Right kidney (tissue), 1 donor: ENCODE data around the gene ERVK3-1.
A peak's percentile ranks its signal among the peaks of the same experiment; 100 is the strongest.
"Not testable (repeated sequence)": the region's sequence is repeated elsewhere in the genome, so short reads cannot be mapped to it uniquely, and the experiment has no call there.

ENCODE experiments used
- DNase-seq: peaks from one replicate; pipeline ENCODE4 v3.0.0-alpha.2; 2016

The ERVK3-1 gene

GRCh38 chr19:58300620-58301019, 4.6 kb upstream of the ERVK3-1 start:
- no peak for DNase-seq

GRCh38 chr19:58304255-58304654, 922 bp upstream of the ERVK3-1 start:
- DNase-seq = no peak

GRCh38 chr19:58304748-58305064, 471 bp upstream of the ERVK3-1 start:
- DNase-seq = no peak

DNA sequence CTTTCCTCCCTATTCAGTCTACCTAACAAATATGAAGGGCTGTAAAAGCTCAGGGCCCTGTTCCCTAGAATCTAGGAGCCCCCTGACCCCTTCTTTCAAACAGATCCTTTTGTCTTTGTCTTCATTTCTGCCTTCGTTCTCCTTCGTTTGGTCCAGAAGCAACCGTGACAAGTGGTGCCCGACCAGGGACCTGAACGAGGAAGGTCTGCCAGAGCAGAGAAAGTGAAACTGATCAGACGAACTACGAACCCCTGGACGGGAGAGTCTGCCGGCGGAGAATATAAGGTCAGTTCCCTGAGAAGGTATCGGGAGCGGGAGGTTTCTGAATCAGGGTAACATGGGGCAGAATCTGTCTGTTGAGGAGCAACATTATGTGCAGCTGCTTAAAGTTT, 751 bp downstream of the ERVK3-1 start:
- DNase-seq = no peak

DNA sequence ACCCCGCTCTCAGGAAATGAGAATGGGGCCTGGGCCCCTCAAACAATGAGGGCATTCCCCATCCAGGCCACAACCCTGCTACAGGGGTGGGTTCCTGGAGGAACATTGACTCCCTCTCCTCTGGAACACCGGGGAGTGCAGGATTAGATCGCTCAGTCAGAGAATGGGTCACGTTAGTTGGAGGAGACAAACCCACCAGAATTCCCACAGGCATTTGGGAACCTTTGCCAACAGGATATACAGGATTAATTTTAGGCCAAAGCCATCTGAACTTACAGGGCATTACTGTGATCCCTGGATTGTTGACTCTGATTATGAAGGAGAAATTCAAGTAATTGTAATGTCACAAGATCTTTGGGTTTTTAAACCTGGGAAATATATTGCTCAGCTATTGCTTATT, 2.6 kb downstream of the ERVK3-1 start:
- DNase-seq = no peak

DNA sequence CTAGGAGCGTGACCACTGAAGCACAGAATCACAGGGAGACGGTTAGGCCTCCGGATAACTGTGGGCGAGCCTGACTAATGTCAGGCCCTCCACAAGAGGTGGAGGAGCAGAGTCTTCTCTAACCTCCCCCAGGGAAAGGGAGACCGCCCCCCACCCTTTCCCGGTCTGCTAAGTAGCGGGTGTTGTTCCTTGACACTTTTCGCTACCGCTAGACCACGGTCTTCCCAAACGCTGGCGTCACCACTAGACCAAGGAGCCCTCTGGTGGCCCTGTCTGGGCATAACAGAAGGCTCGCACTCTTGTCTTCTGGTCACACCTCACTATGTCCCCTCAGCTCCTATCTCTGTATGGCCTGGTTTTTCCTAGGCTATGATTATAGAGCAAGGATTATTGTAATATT, 5.5 kb downstream of the ERVK3-1 start:
- DNase-seq = not testable (repeated sequence)

DNA sequence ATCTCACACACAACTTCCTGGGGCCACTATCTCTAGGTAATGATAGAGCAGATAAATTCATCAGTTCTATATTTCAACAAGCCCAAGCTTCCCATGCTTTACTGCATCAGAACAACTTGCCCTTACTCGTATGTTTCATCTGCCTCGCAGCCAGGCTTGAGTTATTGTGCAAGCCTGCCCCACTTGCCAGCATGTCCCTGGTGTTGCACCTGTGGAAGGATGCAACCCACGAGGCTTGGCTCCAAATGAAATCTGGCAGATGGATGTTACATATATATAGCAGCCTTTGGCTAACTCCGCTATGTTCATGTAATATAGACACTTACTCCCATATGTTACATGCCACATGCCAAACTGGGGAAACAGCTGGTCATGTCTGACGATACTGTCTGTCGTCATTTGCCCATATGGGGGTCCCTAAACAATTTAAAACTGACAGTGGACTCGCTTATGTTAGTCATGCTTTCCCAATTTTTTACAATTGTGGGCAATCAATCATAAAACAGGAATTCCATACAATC, 6.2 kb downstream of the ERVK3-1 start:
- DNase-seq = no peak

- DNase-seq = no peak
Observed at GRCh38 chr19:58315580-58315979, 10.4 kb downstream of the ERVK3-1 start.

GRCh38 chr19:58317476-58318072, 12.4 kb downstream of the ERVK3-1 start:
- DNase-seq = no peak

- DNase-seq = no peak
Observed at GRCh38 chr19:58318297-58318696, 13.1 kb downstream of the ERVK3-1 start.

- DNase-seq = no peak
Observed at GRCh38 chr19:58319241-58319640, 14.1 kb downstream of the ERVK3-1 start.

DNA sequence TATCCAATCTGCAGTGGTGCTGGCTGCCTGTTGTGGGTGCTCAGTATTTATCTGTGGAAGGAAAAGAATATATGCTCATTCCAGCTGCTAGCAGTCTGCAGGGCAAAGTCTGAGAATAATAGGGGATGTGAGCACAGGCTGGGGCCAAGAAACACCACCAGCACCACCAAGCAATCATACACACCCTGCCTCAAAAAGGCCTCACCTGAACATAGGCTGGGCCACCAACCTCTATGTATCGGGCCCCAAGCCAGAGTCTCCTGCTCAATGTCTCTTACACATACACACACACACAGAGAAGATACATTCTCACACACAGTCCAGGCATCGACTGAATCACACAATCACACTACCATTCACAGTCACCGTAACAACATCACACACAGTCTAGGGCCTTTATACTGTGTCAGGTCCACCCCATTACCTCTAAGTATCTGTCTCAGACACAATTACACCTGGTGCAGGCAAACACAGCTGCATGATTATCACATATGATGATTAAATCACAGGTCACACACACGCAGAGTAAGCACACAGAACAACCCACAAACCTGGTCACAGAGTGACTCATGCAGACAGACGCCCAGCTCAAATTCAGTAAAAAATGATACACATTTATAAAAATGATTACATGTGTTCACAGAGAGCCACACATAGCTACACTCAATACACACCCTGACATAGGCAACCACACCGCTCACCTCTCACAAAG, 20.3 kb downstream of the ERVK3-1 start:
- no peak for DNase-seq

DNA sequence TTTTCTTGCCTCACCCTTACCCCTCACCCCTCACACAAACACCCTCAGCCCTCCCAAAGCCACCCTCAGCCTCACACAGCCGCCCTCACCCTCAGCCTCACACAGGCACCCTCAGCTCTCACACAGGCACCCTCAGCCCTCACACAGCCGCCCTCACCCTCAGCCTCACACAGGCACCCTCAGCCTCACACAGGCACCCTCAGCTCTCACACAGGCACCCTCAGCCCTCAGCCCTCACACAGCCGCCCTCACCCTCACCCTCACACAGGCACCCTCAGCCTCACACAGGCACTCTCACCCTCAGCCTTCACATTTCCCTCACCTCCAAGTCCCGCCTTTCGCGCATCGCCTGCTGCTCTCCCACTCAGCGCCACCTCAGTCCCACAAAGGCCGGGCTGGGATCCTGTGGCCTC, 21.3 kb downstream of the ERVK3-1 start:
- DNase-seq = no peak

GRCh38 chr19:58326914-58327726, 21.9 kb downstream of the ERVK3-1 start, which contains the start of gene ZSCAN22:
ZSCAN22 (plus strand) TSS chr19:58326994; CDS start chr19:58334803, 7,809 bp downstream.
- DNase-seq = peak; percentile 98

DNA sequence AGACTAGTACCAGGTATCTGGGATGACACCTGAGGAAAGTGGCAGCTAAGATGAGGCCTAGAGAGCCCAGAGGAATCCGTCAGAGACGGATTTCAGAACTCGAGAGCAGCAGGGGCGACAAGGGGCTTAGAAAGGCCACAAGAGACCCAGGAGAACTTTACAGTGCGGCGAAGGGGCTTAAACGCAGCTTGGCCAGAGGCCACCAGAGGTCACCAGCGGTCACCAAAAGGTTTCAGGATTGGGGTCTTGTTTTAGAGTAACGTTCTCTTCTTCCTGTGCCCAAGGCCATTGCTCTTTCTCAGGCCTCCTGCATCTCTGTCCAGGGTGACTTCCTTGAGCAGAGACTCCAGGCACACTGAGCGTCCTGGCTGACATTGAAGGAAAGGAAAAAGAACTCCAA, 23.8 kb downstream of the ERVK3-1 start:
- no peak for DNase-seq

- no peak for DNase-seq
Observed at GRCh38 chr19:58330458-58330857, 25.3 kb downstream of the ERVK3-1 start.

DNA sequence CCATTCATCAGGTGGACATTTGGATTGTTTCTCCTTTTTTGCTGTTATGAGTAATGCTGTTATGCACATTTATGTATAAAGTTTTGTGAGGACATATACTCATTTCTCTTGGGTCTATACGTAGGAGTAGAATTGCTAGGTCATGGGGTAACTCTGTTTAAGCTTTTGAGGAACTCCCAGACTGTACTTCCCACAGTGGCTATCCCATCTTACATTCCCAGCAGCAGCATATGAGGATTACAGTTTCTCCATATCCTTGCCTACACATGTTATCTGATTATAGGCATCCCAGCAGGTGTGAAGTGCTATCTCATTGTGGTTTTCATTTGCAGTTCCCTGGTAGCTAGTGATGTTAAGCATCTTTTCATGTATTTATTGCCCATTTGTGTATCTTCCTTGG, 27.5 kb downstream of the ERVK3-1 start:
- DNase-seq = no peak

DNA sequence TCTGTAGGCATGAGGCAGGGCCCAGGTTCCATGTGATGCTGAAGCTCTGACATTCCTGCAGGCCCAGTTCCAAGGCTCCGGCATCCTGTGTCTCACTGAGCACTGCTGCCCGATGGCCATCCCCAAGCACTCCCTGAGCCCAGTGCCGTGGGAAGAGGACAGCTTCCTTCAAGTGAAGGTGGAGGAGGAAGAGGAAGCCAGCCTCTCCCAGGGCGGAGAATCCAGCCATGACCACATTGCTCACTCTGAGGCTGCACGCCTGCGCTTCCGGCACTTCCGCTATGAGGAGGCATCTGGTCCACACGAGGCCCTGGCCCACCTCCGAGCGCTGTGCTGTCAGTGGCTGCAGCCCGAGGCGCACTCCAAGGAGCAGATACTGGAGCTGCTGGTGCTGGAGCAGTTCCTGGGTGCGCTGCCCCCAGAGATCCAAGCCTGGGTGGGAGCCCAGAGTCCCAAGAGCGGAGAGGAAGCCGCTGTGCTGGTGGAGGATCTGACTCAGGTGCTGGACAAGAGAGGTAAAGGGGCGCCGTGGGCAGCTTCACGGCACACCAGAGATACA, 29.6 kb downstream of the ERVK3-1 start:
- DNase-seq = no peak

DNA sequence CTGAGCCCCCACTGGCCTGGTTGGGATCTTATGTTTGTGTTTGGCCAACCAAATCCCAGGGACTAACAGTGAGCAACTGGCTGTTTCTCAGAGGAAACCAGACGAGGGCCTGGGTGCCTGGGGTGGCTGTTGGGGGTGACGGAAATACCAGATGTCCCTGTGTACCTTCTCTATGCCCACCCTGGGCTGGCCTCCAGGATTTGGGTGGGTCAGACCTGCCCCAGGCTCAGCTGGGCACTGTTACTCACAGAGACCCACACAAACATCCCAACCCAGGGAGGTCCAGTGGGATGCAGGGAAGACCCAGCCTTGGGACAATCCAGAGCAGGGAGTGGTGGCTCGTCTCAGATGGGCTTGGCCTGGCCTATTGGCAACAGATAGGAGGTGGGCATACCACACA, 30.5 kb downstream of the ERVK3-1 start:
- DNase-seq = no peak

DNA sequence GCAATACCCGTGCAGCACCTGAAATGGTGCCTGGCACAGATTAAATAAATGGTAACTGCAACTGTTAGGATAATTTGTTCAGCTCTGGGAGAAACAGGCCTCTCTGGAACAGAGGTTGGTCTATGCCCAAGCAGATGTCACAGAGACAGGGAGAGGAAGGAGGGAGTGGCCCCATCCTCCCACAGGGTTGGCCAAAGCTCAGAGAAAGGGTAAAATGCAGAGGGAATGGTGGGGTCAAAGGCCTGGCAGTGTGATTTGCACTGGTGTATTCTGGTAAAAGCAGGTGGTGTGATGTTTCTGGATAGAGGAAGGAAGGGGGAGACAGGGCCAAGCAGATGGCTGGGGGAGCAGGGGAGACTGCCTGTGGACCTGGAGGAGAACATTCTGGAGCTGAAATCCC, 31.0 kb downstream of the ERVK3-1 start:
- no peak for DNase-seq

GRCh38 chr19:58336820-58337219, 31.6 kb downstream of the ERVK3-1 start:
- no peak for DNase-seq

- DNase-seq = no peak
Observed at GRCh38 chr19:58338336-58338735, 33.2 kb downstream of the ERVK3-1 start.
